Lung microvascular endothelial cell (primary cell): ENCODE data around the gene CRACDL. TPM values are rescaled to one million over a fixed set of nuclear protein-coding genes. Genes with fewer than 3 reads are reported as not detected.

ENCODE experiments used
- DNase-seq, 2 donors: peaks; one replicate each; pipeline versions ENCODE4 v3.0.0 to v3.0.0-alpha.2; 2010; ENCODE audit warnings: low read depth in 2 of 2
- total RNA-seq: library from RNA; depleted of rRNA; stranded (reverse); fragments of >200 nt; gene quantifications from 2 replicates; pipeline ENCODE4 v1.2.1, GENCODE V29; 2014

Gene CRACDL
- total RNA-seq, 1 donor from 2014 or later, result 0.60 TPM

DNA sequence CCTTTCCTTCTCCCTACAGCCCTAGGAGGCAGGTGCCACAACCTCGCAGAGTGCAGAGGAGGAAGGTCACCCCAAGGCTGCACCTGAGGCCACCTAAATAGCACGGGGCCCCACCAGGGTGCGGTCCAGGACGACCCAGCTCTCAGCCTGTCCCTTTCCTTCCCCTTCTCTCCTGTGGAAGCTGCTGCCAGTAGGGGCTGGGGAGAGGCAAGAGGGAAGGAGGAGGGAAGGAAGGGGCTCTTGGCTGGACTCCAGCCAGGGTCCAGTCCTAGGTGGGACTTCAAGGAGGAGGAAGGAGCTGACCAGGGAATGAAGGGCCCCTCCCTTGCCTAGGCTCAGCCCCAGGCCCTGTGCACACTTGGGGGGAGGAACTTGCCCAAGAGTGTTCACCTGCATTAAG is 11.1 kb downstream of the CRACDL start:
- no peak for DNase-seq

DNA sequence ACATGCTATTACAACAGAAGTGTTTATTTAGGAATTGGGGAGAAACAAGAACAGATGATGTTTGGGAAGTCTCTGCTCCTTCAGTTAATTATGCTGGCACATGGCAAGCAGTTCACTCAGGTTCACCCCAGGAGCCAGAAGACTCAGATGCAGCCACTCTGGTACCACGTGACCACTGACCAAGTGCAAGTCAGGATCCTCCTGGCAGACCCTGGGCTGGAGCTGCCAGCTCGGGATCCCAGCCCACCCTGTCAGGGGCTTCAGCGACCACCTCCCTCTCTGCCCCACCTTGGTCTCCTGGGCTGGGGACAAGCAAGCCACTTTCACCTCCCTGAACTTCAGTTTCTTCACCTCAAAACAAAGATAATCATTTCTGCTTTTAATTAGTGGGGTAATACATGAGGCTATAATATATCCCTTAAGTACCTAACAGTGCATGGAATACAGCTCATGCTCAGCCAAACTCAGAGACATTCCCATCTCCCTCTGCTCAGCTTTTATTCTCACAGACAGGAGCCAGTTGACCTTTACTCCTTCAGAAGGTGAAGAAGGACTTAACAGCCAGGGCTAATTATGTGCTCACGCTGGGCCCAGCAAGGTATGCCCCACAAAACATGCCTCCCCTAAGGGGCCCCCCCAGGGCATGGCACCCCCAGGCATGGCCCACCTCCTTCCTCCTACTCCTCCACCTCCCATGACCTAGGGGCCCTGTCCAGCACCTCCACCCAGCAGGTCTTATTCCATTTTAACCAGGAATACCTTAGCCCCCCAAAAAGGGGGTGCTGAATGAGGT is 11.8 kb downstream of the CRACDL start:
- no peak for DNase-seq

DNA sequence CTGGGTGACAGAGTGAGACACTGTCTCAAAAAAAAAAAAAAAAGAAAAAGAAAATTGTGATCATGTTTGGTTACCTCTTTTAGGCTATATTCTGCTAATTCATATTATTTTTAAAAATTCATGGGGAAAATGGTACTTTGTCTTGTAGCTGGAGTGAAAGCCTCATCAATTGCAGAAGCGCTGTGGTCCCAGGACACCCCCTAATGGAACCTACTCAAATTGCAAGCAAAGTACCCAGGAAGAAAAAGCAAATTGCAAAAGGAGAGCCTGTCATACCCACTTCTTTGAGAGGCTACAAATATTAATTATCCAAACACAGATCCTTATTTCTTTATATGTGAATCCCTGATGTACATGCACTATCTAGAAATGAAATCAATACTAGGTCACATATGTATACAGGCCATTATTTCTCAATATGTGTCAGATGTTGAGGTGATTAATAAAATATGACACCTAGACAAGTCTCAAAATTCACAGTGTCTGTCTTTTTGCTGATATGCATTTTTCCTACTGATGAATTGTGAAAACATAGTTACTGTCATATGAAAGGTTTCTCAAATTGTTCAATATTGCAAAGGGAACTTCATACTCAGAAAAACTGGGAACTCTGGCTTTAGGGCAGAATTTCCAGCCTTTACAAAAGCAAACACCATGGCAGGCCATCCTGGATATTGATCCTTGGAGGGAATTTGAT is 12.6 kb downstream of the CRACDL start:
- DNase-seq, result no peak

DNA sequence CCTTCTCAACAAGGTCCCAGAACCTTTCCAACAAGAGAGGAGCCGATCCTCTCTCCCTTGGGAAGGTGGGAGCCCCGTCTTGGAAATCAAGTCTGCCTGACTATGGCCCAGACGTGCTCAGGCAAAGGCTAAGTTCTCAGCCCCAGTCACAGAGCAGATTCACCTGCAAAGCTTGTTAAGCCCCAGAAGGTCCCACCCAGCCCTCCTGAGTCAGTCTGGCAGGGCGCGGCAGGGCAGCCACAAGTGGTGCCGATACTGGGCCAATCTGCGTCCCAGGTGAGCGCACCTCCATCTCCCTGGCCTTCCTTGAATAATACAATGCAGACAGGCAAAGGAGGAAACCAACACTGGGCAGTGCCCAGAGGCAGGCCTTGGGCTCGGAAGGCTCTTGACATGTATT is 15.0 kb downstream of the CRACDL start:
- DNase-seq, result no peak

DNA sequence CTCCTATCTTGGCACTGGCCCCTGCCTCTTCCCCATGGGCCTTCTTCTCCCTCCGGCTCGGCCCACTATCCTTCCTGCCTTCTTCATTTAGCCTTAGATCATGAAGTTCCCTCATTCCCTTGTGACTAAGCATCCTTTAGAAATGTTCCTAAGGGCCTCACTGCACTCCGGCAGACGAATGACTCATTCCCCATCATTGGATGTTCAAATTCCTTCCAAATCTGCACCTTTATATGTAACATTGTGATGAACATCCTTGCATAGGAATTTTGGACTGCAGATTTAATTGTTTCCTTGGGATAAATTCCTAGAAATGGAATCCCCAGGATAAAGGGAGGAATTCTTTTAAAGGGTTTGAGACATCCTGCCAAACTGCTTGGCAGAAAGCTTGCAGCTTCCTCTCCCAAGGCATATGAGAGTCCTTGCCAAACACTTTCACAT is 19.0 kb downstream of the CRACDL start:
- DNase-seq, result peak in 1 of 2 donors; percentile 92

DNA sequence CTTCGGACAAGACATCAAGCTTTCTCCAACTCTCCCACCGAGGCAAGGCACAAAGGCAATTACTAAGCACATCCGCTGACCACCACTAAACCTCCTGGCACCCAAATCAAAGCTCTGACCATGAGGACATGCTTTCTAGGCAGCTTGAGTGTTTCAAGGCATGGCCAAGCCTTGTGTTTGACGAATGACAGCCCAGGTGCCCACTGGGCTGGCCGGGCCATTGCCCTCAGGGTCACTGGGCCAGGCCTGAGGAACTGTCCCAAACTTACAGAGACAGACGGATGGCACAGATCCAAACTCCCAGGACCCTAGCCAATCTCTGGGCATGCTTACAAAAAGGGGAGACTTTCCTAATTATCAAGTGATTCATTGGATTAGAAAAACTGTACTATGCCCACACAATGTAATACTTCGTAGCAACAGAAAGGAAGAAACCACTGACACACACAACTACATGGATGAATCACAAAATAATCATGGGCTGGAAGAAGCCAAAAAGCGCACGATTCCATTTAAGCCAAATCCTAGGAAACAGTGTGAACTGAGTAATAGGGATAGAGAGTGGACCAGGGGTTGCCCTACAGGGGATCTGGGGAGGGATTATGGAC is 20.2 kb downstream of the CRACDL start:
- DNase-seq, result peak in 1 of 2 donors; percentile 73

DNA sequence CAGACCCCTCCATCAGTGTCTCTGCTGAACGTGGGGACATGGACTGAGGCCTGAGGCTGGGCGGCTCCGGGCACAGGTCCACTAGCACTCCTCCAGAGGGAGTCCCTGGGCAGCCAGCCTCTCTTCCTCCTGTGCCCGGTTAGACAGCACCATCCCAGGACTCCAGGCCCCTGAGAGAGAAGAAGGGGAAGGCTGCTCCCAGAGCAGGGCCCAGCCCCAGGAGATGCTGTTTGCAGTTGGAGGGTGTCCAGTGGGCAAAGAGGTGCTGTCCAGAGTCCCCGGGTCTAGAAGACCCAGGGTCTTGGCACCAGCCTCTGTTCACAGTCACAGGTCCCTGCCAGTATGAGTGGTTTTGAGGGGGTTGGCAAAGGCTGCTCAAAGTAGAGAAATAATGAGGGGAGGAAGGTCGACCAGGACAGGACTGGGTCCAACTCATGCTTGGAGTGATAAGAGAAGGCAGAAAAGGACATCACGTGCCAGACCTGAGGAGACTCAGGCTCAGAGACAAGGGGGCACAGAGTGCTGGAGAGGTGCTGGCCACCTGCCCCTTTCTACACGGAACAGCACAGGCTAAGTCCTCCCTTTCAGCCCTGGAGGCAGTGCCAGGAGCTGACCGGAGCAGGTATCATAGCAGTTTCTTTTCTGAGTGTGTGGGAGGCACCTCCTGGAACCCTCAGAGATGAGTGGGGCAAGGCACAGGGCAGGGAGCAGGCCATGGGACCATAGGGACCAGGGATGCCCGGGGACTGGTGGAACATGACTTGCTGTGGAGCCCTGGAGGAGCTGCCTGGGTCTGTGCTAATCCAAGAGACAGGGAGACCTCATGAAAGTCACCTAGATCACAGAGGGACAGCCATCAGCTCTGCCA is 21.1 kb downstream of the CRACDL start:
- no peak for DNase-seq

DNA sequence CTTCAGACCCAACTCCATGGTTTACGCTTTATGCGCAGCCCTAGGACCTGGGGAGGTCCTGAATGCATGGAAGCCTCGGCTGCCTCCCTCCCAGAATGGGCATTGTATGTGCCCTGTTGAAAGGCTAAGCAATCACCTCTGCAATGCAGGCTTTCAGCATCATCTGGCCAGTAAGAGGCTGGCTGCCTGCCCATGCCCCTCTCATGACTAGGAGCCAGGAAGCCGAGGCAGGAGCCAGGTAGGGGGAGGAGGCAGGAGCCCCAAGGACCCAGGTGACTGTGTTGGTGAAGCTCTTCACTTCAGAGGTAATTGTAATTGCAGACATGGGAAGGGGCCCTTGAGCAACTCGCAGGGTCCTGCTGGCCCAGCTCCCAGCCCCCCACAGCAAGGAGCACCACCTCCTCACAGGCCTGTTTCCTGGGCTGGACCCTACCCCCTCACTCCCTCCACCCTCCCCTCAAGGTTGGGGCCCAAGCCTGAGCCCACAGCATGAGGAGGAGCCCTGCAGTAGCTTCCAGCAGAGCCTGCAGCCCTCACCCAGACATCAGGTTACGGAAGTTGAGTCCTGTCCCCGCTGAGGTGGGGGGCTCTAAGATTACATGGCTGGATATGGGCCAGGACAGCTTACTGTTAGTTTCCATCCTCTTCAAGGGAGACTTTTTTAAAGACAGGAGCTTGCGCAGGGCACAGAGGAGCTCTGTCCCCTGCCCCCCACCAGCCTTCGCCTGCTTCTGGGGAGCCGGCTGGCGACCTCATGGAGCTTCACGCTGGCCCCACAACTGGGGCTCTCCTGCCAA is 21.9 kb downstream of the CRACDL start:
- no peak for DNase-seq

DNA sequence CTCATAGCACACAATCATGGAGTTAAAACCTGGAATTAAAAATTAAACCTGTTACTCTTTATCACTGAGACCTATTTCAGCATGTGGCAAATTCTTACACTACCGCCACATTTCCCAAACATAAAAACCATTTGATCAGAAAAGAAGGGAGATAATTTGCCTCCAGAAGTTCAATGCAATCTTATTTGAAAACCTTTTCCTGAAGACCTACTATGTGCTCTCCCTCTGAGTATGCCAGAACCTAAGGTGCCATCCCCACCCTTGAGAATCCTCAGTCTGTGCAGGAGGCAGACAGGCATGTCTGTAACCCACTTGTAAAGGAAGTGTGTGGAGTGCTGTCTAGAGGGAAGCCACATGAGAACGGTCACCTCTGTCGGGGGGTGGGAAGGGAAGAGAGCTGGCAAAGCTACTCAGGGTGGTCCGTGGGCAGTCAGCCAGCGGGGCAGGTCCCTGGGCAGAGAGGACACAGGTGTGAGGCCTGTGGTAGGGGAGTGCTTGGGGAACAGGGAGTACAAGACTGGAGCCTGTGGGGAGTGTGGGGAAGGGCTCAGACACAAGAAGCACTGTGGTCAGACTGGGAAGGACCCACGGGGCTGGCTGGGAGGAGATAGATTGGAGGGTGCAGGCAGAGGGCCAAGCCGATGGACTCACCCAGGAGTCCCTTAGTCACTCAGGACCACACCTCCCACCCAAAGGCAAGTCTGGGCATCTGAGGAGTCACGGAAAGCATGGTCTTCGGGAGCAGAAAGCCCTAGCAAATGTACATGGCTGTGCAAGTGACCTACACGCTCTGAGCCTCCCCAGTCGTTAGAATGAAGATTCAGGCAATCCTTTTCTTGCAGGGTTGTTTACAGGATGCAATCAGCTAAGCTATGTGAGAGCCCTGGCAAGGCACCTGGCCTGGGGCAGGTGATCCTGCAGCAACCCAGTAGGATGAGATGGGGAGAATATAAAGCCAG is 22.8 kb downstream of the CRACDL start:
- peak in 1 of 2 donors; percentile 26 for DNase-seq

DNA sequence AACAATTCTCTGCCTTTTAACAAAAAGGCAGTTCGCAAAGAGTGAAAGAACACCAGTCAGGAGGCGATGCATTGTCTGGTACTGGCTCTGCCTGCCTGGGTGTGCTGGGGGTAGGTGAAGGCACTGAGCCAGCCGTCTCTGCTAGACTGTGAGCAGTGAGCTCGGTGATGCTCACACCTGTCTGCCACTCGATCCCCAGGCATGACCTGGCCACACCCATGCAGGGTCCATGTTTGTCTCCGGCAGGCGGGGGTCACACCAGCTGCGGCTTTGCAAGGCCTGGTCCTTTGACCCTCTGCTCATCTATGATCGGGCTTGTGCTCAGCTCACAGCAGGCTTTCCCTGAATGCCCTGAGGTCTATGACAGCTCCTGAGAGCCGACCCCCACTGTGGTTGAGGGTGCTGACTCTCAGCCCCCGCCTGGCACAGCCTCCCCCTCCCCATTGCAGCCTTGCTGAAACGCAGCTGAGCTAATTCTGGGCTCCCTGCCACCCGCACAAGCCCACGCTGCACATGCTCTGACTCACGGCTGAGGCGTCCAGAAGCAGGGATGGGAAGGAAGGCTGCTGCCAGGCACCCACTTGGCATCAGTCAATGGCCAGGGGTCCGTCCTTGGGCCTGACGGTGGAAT is 23.7 kb downstream of the CRACDL start:
- peak; percentile 65 to 91 for DNase-seq

DNA sequence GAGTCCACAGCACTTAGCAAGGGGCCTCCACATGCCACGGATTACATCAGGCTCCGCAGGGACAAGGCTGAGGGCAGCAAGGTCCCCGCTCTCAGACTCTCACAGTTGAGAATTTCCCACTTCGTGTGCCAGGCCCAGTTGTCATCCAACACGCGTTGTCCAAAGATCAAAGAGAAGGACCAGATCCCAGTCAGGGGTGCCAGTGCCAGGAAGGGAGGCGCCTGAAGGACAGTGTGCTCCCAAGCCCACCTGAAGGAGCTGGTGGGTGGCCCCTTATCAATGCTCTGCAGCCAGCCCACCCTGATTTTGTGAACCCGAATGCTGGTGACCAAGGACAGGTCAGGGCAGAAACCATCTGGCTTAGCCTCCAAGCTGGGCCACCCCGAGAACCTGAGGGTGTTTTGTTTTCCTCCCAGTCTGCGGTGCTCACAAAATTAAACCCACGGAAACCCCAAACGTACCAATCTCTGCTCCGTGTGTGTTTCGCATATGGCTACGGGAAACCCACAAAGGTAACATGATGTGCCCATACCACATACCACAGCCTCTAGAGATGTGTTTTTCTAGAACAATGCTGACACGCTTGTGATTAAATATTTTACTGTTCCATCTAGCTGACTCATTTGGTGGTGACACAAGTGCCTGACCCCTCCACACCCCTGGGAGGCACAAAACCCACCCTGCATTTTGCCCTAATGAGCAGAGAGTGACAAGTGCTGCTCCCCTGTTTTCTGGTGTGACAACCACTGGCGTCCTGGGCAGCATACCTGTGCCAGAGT is 24.5 kb downstream of the CRACDL start:
- peak in 1 of 2 donors; percentile 46 for DNase-seq

DNA sequence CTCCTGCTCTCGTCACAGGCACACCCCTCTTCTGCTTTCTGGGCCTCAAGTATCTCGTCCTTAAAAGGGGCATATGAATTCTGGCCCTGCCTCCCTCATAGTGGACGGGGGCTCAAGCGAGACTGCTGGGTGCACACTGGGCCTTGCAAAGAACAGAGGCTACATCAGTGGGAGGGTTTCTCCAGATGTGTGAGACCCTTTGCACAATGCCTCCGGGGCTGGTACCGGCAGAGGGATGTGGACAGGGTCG is 25.0 kb downstream of the CRACDL start:
- no peak for DNase-seq

DNA sequence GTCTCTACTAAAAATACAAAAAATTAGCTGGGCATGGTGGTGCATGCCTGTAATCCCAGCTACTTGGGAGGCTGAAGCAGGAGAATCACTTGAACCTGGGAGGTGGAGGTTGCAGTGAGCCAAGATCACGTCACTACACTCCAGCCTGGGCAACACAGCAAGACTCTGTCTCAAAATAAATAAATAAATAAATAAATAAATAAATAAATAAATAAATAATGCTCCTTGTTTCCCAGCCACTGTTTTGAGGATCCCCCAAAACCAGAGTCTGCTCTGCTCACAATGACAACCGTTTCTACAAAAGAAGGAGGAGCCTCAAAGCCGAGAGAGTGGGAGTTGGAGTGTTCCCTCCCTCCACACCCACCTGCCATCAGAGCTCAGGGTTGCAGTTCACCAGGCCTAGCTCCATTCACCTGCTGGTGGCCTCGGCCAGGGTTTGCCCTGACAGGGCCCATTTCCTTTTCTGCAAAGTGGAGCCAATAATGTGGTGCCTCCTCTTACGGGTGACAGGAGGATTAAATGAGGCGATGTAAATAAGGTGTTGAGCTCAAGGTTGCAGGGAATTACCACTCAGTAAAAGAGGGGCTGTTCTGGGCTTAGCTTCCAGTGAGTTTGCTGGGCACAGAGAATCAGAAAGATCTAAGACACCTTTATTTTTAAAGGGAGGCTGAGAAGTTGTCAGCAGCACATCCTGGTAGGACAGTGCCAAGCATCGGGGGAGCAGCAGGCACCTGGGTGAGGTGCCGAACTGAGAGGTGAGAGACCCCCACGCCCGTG is 25.5 kb downstream of the CRACDL start:
- DNase-seq, result no peak

DNA sequence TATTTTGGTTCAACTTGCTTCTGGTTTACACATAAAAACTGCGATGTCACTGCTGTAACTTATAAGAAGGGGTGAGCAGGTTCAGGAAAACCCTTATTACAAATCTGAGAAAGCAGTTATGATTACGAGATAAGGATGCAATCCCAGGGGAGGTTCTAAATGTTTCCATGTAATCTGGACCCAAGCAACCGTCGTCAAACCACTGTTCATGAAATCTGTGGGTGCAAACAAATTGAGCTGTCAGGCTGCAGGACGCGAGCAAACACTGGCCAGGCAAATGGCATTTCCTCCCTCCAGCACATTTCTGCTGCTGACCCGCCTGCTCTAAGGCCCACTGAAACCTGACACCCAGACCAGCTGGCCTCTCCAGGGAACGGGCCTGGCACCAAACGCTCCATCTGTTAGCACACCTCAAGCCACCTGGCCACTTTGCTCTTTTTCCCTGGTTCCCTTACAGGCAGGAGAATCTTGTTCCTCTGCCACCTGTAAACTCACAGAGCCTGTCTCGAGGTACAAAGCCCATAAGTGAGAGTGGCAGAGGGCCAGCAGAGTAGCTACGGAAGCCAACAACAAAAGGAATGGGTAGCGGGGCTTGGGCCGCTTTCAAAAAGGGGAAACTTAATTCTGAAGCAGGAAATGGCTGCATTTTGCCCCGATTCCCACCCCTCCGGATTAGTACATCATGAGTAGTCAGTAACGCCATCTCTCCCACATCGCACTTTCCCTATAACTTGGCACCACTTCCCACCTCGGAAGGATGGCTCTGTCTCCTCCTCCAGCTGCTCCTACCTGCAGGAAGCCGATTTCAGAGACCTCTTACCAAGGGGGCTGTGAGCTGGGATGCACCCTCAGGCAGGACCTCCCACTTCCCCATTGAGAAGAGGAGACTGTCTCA is 26.5 kb downstream of the CRACDL start:
- peak; percentile 87 to 97 for DNase-seq

DNA sequence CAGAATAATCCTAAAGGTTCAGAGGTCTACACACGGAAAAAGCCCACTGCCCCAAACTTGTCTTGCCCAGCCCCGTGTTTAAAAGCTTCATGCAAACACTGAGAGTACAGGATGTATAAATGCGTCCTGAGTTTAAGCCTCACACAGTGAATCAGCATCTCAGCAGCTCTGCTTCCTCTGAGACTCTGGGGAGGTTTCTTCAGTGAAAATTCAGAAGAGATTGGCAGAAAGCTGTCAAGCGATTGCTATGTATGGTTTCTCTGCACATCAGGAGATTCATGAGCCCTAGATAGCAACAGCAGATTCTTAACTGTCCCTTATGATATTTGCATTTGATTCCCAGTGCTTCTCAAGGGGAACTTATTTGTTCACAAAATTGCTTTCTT is 27.1 kb downstream of the CRACDL start:
- peak in 1 of 2 donors; percentile 81 for DNase-seq

DNA sequence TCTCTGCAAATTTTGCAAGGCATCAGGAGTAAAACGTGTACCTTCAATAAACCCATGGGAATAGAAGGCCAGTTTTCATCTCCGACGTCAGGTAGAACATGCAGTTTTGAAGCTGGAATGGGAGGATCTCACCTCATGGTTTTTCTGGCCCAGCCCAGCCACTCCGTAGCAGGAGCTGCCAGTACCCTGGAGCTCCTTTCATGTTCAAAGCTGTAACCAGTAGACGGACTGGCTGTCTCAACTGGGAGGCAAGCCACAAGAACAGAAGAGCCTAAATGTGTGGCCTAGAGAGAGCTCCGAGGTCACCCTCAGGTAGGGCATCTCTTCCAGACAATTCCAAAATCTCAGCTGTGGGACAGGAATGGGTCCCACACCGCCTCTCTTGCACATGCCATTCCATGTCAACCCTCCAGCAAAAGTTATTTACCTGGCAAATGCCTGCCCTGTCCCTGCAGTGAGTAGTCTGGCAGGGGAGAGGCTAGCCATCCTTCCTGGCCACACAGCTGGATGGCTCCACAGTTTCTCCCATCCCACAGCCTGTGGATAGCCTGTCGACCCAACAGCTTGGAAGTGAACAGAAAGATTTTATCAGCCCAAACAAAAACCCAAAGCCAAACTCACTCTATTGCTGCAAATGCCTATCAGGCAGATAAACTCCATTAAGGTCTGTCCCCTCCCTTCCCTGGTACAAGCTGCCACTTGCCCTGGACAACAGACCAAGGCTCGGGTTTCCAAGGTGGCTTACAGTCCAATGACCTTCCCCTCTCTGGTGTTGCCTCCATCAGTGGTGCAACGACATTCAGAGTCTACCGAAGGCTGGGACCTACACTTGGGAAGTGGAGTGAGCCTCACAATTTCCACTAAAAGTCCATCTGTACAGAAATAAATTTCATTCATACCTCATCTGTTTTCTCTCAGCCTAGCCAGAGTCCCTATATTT is 27.8 kb downstream of the CRACDL start:
- no peak for DNase-seq
